Mammary epithelial cell (primary cell): ENCODE results near the gene ITGA8.

Experiments
- EZH2 ChIP-seq: IDR thresholded peaks from 2 replicates; pipeline ENCODE4 v1.6.1; 2012; ENCODE audit warnings: low read length, inconsistent platforms, borderline replicate concordance
- TF ChIP-seq, protein P1 (sequence below), 2 donors: IDR thresholded peaks in 1 of 2; conservative IDR thresholded peaks in 1 of 2; 2 replicates each; pipeline ENCODE4 v1.5.1; 2011 to 2012; ENCODE audit warnings: inconsistent platforms in 2 of 2, low read length in 2 of 2, mild to moderate bottlenecking in 2 of 2, control low read depth in 1 of 2, low read depth in 1 of 2; ENCODE audit not compliant: insufficient read depth in 1 of 2; ENCODE audit errors: extremely low read depth in 1 of 2

DNA sequence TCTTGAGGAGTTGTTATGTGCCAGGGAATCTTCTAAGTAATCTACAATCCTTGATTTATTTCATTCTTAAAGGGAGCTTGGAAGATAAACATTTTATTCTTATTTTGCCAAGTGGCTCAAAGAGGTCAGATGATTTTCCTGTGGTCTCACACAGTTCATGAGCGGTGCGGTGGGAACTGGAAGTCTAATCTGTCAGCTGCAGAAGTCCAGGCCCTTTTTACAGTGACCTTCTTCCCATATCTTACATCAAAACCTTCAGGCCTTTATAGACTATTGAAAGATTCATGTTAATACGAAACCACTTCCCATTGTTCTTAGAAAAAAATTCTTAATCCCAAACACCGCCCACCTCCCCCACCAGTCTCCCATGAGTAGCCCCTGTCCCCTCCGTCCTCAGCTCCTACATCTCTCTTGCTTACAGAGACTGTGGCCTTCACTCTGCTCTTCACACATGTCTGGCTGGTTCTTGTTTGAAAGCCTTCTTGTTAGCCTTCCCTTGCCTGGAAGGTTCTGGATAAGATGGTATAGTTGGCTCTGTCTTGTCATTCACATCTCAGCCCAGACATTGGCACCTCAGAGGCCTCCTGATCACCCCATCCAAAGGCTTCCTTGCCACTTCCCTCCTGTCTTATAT lies 61.5 kb downstream of the ITGA8 start:
- TF ChIP-seq EZH2, result no peak
- TF ChIP-seq, protein P1, sequence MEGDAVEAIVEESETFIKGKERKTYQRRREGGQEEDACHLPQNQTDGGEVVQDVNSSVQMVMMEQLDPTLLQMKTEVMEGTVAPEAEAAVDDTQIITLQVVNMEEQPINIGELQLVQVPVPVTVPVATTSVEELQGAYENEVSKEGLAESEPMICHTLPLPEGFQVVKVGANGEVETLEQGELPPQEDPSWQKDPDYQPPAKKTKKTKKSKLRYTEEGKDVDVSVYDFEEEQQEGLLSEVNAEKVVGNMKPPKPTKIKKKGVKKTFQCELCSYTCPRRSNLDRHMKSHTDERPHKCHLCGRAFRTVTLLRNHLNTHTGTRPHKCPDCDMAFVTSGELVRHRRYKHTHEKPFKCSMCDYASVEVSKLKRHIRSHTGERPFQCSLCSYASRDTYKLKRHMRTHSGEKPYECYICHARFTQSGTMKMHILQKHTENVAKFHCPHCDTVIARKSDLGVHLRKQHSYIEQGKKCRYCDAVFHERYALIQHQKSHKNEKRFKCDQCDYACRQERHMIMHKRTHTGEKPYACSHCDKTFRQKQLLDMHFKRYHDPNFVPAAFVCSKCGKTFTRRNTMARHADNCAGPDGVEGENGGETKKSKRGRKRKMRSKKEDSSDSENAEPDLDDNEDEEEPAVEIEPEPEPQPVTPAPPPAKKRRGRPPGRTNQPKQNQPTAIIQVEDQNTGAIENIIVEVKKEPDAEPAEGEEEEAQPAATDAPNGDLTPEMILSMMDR (conservative IDR thresholded peaks at IDR 0.05 in 1 of 2, IDR thresholded peaks at IDR 0.05 in 1 of 2; ENCODE audit: extremely low read depth in 1 of 2, insufficient read depth in 1 of 2, low read depth in 1 of 2, low read length in 2 of 2), result no peak
